ENCODE data around the gene CCHCR1.

- TF ChIP-seq CTCF (optimal IDR thresholded peaks at IDR 0.05 in 1 of 3, IDR thresholded peaks at IDR 0.05 in 1 of 3, conservative IDR thresholded peaks at IDR 0.05 in 1 of 3; ENCODE audit: extremely low read depth in 1 of 3, insufficient read depth in 2 of 3, low read length in 3 of 3) (no peak), EZH2 (IDR thresholded peaks at IDR 0.05; ENCODE audit: low read length) (no peak)
Measured at GRCh38 chr6:31125586-31126363, 31.8 kb downstream of the CCHCR1 start.

Data from keratinocyte (primary cell).